ENCODE results near the gene FOXRED1.

DNA sequence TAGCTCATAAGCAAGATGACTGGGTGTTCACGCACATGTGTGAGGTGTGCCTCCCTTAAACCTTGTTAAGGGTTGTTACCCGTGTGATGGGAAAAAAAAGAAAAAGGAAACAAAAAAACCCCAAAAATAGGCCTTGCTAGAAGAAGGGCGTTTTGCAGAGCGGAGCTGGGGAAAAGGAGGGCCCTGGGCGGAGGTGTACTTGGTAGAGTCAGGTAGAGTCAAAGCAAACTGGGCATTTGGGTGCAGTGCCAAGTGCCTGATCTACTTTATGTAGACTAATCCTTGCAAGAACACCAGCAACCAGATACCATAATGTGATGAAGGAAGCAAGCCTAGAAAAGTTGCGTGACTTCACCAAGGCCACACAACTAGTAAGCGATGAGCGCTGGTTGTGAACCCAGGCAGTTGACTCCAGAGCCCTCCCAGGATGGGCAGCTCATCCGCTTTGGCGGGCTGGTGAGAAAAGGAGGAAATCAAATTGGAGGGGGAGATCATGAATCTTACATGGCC, 12.8 kb downstream of the FOXRED1 start:
- no peak for TF ChIP-seq CTCF (IDR thresholded peaks at IDR 0.05; ENCODE audit: borderline replicate concordance, extremely low read depth, low read length, poor library complexity, severe bottlenecking)
- no peak for TF ChIP-seq EZH2 (IDR thresholded peaks at IDR 0.05; ENCODE audit: borderline replicate concordance, low read depth, low read length, severe bottlenecking)
